ENCODE measurements around the gene PLA2G6.

GRCh38 chr22:38097058-38097457, 84.6 kb downstream of the PLA2G6 start:
- TF ChIP-seq TAF1 (IDR thresholded peaks at IDR 0.05; ENCODE audit: low read depth, low read length) (no peak), POLR2A (IDR thresholded peaks at IDR 0.05; ENCODE audit: low read depth, low read length) (no peak), POLR2AphosphoS5 (IDR thresholded peaks at IDR 0.05; ENCODE audit: low read depth, low read length) (no peak)
